Stimulated activated CD4-positive, alpha-beta T cell treated with anti-CD3 and anti-CD28 coated beads, Interleukin-4, amount 100 ng/mL, for 48 hours (primary cell): Measurements from ENCODE around the gene CHRNA4.

ENCODE experiments used
- DNase-seq, 2 donors: peaks; one replicate each; pipeline ENCODE4 v3.0.0-alpha.2; 2020; ENCODE audit warnings: low read depth in 2 of 2

Gene CHRNA4

DNA sequence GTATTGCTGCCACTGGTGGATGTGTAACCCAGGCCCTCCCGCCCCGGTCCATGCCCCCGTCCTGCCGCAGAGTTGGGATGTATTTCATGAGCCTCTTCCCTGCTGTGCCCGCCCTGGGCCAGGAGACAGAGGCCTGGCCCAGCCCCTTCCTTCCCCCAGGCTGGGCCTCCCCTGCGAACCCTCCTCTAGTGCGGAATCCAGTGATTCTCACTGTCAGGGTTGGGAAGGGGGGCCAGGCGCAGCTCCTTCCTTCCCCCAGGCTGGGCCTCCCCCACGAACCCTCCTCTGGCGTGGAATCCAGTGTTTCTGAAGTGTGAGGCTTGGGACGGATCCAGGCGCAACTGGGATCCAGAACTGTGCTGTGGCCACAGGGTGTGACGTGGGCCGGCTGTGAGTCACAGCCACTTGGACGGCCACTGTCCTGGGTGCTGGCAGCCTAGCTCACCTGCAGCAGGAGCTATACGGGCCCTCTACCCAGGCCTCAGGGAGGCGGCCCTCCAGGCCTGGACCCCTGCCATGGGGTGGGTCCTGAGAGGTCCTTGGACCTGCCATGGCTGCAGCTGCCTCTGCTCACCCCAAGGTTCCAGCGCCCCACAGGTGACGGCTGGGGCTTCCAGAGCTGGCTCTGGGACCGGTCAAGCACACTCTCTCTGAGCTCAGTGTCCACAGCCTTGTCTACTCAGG, 39.9 kb downstream of the CHRNA4 start:
- no peak for DNase-seq

DNA sequence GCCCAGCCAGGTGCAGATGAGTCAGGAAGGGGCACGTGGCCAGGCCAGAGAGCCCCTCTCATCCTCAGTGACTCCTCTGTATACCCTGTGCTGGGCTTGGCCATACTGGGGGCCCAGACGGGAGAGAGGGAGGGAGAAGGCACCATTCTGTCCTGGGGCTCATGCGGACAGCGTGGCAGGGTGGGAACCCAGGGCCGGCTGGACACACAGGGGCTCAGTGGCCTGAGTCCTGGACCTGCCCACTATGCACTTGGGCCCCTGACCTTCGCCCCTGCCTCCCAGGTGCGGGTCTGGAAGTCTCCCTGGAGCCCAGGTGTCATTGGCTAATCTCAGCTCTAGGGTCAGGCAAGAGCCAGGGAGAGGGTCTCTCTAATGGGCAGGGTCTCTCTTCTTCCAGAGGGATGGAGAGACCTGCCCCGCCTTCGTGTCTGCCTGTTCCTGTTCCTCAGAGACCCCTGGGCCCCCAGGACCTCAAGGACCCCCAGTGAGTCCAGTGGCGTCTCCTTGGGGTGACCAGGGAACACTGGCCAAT, 40.5 kb downstream of the CHRNA4 start:
- DNase-seq, result no peak

DNA sequence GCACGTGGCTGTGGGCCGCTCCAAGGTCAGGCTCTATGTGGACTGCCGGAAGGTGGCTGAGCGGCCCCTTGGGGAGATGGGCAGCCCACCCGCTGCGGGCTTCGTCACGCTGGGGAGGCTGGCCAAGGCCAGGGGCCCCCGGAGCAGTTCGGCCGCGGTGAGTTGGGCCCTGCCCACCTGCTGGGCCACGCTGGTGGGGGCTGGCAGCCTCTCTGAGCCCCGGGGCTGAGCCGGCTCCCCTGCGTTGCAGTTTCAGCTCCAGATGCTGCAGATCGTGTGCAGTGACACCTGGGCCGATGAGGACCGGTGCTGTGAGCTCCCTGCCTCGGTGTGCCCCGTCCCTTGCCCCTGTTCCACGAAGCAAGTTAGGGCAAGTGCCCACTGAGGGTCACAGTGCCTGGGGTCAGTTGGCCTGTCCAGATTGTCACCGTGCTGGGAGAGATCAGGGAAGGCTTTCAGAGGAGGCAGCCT, 41.1 kb downstream of the CHRNA4 start:
- no peak for DNase-seq

DNA sequence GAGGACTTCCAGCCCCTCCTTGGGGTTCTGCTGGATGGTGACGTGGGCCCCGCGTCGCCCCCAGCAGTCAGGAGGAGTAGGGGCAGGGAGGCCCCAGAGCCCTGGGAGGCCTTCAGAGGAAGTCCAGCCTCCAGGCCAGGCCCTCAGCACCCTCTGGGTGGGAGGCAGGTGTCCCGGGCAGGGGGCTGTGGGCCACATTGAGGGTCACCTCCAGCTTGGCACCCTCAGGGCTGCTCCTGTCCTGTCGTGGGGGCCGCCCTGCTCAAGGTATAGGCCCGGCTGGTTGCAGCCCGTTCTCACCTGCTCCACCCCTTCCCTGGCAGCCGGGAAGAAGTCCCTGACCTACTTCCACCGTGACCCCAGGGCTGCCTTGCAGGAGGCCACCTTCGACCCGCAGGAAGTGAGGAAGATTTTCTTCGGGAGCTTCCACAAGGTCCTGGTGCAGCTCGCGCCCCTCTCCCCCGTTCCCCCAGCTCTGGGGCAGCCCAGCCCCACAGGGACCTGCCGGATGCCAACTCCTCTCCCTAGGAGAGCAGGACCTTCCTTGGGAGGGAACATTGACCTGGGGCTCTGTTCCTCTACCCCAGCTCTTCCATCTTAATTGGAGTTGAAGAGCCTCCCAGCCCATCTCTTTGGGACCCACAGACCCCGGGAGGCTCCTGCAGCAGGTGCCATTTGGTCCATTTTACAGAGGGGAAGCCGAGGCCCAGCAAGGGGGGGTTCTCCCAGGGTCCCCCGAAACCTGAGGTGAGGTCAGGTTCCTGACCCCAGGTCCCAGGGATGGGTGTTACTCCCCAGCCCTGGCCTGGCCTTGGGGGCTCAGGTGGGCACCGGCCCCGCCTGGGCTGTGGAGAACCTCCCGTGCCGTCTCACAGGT, 41.7 kb downstream of the CHRNA4 start:
- no peak for DNase-seq

DNA sequence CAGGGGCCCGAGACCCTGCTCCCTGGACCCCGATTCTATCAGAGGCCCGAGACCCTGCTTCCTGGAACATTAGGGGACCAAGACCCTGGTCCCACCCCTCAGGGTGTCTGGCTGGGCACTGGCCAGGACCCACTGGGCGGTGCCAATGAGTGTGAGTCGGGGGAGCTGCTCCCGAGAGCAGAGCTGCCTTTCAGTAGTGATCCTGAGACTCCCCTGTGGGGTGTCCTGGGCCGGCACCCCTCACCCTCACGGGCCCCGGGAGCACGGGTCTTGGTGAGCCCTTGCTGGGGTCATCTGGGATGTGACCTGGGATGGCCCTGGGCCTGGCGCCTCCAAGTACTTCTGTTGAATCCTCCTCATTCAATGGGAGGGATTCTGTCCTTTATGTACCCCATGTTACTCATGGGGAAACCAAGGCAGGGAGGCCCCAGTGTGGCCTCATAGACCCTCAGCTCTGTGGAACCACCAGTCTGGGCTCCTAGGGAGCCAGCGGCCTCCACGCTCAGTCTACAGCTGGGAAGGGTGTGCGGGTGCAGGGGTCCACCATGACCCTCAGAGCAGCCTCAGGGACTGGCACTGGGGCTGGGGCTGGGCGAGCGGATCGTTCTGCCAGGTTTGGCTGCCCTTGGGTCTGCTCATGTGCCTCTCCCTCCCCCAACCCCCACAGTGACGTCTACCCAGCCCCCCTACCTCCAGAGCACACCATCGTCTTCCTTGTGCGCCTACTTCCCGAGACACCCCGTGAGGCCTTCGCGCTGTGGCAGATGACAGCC, 42.6 kb downstream of the CHRNA4 start:
- no peak for DNase-seq

DNA sequence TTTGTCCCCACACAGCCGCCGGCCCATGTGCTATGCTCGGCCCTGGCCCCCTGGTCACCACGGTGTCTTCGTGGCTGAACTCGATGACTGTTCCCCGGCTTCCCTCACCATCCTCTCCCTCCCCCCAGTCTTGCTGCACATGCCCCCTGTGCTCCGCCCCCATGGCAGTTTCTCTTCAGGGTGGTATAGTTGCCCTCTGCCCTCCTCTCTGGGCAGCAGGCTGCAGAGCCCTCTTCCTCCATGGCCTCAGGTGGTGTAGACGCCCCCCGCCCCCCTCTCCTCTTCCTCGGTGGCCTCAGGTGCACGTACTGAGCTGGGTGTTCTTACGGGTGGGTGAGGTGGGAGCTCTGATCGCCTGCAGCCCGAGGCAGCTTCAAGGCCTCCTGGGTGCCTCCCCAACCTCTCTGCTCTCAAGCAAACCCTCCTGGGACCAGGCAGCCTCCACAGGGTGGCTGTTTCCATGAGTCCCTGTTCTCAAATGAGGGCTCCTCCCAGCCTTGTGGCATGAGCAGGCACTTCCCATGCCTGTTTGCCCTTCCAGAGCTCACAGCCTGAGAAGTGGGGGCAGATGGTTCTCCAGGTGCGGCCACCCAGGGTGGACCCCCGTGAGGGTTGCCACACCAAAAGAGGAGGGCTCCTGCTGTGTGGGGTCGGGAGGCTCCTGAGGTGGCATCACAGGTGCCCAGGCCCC, 43.4 kb downstream of the CHRNA4 start:
- no peak for DNase-seq

DNA sequence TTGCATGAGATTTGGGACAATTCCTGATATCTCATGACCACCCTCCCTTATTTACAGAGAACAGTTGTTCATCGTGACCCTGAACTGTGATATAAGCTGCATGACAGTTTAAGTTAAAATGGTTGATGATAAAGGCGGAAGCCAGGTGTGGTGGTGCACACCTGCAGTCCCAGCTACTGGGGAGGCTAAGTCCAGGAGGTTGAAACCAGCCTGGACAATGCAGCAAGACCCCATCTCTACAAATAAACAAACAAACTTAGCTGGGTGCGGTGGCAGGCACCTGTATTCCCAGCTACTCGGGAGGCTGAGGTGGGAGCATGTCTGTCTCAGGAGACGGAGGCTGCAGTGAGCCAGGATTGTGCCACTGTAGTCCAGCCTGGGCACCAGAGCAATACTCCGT, 44.1 kb downstream of the CHRNA4 start:
- DNase-seq, result no peak

DNA sequence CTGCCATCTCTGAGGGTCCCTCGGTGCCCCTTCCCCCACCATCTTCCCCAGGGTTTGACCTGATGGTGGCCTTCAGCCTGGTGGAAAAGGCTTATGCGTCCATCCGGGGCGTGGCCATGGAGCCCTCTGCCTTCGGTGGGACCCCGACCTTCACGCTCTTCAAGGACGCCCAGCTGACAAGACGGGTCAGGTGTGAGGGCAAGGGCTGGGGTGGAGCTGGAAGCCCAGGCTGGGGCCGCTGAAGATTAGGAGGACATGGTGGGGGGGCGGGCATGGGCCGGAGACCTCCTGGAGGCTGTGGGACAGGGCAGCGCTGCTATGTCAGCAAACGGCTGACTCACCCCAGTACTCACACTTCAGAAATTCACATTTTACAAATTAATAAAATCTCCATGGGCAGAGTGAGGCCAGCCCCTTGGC, 44.6 kb downstream of the CHRNA4 start:
- DNase-seq, result no peak

DNA sequence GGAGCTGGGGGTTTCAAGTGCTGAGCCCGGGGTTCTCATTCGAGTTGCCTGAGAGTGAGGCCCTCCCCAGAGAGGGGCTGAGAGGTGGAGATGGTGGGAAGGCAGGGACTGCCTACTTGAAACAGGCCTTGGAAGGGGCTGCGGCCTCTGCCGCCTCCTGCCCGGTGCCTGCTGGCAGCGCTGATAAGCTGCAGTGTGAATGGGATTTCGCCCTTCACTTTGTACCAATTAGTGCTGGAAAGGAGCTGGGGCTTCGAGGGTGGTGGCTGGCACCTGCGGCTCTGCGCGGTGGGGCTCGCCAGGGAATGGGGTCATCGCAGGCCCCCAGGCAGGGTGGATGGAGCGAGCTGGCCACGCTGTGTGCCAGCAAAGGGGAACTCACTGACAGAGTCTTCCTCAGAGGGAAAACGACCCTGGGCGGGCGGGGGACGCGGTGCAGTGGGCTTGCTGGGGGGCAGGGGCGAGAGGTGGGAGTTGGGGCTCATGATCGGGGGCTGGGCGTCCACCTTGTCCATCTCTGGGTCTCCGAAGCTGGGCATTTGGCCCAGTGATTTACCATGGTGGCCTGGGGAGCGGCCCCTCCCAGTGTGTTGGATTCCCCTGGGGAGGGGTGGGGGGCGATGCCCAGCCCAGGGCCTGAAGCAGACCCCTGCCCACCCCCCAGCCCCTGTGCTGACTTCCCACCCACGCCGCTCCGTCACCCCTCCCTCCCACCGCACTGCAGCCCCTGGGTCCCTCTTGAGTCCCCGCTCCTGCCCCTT, 45.2 kb downstream of the CHRNA4 start:
- DNase-seq, result no peak

DNA sequence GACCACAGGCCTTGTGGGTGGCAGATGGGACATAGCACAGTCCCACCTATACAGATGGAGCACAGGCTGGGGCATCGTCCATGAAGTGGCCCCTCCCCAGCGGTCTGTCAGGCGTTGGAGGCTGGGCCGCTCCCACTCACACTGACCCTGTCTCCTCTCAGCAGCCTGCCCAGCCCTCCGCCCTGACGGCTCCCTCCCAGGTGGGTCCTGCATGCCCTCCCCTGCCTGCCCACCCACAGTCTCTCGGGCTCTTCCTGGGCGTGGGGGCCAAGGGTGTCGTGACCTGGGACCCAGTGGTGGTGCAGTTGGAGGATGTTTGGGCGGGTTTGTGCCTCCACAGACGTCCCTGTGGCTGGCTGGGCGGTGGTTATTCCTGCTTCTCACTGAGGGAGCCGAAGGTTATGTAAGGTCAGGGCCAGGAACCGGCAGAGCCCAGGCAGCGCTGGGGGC, 45.9 kb downstream of the CHRNA4 start:
- DNase-seq, result no peak

DNA sequence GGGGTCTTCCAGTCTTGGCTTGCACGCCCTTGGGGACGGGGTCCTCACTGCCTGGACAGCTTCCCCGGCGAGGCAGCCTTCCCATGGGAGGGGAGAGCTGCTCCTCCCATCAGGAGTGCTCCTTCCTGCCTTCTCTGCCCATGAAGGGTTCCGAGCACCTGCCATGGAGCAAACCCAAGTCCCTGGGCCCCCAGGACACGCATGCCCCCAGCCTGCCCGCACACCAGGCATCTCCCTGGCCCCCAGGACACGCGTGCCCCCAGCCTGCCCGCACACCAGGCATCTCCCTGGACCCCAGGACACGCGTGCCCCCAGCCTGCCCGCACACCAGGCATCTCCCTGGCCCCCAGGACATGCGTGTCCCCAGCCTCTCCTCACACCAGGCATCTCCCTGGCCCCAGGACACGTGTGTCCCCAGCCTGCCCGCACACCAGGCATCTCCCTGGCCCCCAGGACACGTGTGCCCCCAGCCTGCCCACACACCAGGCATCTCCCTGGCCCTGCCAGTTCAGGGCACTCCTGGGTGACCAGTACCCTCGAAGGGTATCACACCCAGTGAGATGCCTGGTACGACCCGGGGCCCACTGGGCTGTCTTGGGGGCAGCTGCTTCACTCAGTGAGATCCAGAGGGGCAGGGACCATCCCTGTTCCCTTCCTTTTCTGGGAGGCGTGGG, 46.4 kb downstream of the CHRNA4 start:
- no peak for DNase-seq

DNA sequence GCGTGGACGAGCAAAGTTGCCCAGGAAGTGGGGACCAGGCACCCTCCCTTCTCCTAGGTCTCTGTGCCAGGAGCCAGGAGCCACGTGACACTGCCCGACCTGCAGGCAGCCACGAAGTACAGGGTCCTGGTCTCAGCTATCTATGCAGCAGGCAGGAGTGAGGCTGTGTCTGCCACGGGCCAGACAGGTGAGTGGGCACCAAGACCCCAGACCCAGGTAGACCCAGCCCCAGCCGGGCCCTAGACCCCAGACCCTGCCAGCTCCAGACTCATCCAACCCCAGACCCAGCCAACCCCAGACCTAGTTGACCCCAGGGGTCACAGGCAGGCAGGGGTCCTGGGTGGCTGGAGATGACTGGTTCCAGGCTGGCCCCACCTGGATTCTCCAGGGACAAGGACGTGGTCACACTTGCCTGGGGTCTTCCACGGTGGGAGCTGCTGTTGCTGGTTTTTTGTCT, 47.1 kb downstream of the CHRNA4 start:
- DNase-seq, result no peak

DNA sequence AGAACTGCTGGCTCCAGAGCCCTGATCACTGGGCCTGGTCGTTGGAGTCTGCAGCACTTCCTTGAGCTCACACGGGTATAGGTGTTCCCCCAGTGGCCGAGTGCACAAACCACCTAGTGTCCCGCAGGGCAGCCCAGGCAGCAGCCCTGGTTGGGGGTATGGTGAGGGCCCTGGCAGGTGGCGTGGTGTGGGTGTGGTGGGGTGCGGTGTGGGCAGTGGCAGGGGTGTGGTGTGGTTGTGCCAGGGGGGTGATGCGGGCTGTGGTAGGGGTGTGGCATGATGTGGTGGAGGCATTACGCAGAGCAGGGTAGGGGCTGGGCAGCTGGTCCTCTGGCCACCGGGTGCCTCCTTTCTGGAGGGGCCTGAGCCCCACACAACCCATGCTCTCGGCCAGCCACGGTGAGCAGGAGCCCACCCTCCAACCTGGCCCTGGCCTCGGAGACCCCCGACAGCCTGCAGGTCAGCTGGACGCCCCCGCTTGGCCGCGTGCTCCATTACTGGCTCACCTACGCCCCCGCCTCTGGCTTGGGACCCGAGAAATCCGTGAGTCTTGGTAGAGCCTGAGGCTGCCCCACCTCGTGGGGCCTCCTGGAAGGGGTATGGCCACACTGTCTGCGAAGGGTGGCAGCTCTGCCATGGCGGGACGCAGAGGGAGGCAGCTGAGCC, 47.7 kb downstream of the CHRNA4 start:
- DNase-seq, result no peak

DNA sequence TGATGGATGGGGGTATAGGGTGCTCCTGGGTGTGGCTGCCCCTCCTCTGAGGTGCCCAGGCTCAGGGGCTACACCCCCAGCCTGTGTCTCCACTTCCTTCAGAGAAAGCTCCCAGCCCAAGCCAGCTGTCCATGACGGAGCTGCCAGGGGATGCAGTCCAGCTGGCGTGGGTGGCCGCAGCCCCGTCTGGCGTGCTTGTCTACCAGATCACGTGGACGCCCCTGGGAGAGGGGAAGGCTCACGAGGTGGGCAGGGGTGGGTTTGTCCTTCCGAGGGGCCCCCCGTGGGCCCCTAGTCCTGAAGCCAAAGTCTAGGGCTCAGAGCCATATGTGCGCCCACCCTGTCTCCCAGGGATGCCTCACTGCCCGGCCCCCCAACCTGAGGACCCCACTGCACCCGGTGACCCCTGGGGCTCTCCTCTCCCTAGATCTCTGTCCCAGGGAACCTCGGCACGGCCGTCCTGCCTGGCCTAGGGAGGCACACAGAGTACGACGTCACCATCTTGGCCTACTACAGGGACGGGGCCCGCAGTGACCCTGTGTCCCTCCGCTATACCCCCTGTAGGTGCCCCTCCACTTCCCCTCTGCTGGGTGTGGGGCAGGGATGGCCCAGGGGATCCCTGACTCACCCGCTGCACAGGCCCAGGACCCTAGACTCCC, 48.3 kb downstream of the CHRNA4 start:
- DNase-seq, result no peak

DNA sequence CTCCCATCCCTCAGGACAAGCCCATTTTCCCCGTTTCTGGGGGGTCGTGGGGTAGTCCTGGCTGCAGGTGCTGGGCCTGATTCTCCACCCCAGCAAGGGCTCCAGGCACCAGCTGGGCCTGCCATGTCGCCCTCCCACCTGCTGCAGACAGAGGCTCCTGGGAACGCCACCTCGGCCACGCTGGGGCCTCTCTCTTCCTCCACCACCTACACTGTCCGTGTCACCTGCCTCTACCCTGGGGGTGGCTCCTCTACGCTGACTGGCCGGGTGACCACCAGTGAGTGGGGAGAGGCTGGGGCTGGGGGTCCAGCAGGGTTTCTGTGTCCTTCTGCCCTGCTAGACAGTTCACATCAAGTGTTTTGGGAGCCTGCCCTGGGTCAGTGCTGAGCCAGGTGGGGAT, 48.9 kb downstream of the CHRNA4 start:
- DNase-seq, result no peak

DNA sequence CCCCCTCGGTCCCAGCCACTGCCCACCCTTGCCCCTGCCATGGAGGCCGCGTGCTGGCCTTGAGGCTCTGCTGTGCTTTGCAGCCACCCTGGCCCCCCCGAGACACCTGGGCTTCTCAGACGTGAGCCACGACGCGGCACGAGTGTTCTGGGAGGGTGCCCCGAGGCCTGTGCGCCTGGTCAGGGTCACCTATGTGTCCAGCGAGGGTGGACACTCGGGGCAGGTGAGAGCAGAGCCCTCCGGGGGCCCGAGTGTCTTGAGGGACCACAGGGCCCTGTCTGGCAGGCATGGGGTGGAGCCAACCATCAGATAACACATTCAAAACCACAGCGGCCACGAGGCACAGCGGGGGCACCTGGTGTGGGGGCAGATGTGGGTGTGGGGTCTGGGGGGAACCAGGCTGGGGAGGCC, 49.3 kb downstream of the CHRNA4 start:
- no peak for DNase-seq

DNA sequence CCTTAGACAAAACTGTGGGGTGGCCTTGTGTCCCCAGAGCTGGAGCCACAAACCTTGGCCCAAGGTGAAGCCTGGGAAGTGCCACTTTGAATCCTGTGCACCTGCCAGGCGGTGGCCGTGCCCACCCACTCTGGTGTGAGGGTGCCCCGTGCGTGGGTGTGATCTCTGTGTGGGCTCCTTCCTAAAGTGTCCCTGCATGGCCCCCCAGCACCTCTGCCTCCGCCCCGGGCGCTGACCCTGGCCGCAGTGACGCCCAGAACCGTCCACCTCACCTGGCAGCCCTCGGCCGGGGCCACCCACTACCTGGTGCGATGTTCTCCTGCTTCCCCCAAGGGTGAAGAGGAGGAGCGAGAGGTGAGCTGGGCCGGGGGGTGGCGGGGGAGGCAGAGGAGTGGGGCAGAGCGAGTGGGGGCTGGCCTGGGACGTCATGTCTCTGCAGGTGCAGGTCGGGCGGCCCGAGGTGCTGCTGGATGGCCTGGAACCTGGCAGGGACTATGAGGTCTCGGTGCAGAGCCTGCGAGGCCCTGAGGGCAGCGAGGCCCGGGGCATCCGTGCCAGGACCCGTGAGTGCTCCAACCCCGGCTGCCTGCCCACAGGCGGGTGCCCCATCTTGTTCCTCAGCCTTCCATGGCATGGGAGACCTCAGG, 49.8 kb downstream of the CHRNA4 start:
- no peak for DNase-seq

DNA sequence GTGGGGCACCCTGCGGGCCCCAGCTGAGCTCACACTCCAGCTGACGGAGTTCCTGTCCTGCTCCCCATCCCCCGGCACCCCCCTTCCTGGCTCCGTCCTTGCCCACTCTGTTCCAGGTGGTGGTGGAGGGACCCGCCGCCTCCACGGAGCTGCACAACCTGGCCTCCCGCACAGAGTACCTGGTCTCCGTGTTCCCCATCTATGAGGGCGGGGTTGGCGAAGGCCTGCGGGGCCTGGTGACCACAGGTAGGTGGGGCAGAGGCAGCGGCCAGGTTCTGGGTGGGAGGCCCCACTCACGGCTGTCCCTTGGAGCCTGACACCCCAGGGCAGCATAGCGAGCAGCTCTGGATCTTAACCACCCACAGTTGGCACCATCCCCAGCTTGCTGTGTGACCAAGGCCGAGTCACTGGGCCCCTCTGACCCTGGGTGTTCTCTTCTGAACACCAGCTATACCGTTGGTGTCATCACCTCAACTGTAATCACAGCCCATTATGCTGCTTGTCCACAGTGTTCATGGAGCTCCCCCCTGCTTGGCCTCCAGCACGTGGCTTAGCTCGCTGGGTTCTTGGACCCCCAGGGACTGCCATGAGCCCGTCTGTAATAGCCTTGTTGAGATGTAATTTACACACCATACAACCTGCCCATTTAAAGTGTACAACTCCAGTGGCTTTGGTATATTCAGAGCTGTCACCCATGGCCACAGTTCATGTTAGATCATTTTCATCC, 50.7 kb downstream of the CHRNA4 start:
- no peak for DNase-seq
